ENCODE measurements around the gene NTSR2.

NTSR2 gene

DNA sequence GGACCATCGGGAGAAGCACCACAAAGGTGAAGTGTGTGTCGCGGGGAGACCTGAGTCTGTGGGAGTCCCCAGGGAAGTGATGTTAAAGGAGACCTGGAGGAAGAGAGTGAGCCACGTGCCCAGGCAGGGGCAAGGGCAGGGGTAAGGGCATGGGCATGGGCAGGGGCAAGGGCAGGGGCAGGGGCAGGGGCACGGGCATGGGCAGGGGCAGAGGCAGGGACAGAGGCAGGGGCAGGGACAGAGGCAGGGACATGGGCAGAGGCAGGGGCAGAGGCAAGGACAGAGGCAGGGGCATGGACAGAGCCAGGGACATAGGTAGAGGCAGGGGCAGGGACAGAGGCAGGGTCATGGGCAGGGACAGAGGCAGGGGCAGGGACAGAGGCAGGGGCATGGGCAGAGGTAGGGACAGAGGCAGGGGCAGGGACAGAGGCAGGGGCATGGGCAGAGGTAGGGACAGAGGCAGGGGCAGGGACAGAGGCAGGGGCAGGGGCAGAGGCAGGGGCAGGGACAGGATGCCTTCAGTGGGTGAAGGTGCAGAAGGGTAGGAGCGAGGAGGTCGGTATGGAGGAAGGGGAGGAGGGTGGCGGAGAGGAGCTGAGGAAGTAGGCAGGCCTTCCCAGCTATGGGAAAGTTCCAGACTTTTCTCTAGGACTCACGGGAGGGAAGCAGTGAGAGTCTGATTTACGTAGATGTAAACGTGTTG lies 33.3 kb downstream of the NTSR2 start:
- TF ChIP-seq, protein P1, sequence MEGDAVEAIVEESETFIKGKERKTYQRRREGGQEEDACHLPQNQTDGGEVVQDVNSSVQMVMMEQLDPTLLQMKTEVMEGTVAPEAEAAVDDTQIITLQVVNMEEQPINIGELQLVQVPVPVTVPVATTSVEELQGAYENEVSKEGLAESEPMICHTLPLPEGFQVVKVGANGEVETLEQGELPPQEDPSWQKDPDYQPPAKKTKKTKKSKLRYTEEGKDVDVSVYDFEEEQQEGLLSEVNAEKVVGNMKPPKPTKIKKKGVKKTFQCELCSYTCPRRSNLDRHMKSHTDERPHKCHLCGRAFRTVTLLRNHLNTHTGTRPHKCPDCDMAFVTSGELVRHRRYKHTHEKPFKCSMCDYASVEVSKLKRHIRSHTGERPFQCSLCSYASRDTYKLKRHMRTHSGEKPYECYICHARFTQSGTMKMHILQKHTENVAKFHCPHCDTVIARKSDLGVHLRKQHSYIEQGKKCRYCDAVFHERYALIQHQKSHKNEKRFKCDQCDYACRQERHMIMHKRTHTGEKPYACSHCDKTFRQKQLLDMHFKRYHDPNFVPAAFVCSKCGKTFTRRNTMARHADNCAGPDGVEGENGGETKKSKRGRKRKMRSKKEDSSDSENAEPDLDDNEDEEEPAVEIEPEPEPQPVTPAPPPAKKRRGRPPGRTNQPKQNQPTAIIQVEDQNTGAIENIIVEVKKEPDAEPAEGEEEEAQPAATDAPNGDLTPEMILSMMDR (IDR thresholded peaks at IDR 0.05): no peak
- Histone ChIP-seq H3K27ac (no peak overlapping the region), H3K4me3 (no peak overlapping the region)
- DNase-seq (ENCODE audit: low spot score): no peak

DNA sequence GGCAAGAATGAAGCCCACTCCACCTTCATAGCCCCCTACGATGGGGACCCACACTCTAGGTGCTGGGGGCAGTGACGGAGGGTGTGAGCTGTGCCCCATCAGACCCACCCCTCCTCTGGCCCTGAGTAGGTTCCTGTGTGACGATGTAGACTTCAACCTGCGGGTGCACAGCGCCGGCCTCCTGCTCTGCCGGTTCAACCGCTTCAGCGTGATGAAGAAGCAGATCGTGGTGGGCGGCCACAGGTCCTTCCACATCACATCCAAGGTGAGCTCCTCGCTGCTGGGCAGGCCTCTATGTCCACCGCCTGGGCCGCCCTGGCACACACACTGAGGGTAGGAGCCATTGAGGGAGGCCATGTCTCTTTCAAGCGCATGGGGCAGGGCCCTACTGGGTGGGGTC lies 34.9 kb downstream of the NTSR2 start:
- Histone ChIP-seq H3K4me3 (no peak overlapping the region), H3K27ac (no peak overlapping the region)
- no peak for DNase-seq (ENCODE audit: low spot score)
- TF ChIP-seq, protein P1 (IDR thresholded peaks at IDR 0.05): no peak

DNA sequence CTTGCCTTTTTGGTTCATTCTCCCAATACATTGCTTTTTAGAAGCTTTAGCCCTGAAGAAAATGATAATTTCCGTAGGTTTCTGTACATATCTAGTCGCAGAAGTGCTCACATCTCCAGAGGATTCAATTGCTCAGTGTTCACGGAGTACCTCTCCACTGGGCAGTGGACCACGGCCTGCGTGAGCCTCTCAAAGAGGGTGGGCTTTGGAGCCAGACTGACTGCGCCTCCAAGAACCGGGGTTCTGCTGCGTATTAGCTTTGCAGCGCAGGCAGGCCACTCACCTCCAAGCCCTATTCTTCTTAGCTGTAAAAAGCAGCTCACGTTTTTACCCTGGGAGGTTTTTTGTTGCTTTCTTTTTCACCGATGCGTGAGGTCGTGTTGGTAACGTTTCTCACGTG lies 35.4 kb downstream of the NTSR2 start:
- DNase-seq (ENCODE audit: low spot score): no peak
- Histone ChIP-seq H3K27ac (no peak overlapping the region), H3K4me3 (no peak overlapping the region)
- TF ChIP-seq, protein P1 (IDR thresholded peaks at IDR 0.05): no peak

GRCh38 chr2:11633923-11634478 lies 36.0 kb downstream of the NTSR2 start:
- no peak for DNase-seq (ENCODE audit: low spot score)
- TF ChIP-seq, protein P1 (IDR thresholded peaks at IDR 0.05): no peak
- no peak overlapping the region for H3K27ac ChIP-seq
- H3K4me3 ChIP-seq: no peak overlapping the region

- no peak overlapping the region for H3K4me3 ChIP-seq
- DNase-seq (ENCODE audit: low spot score): no peak
- TF ChIP-seq, protein P1 (IDR thresholded peaks at IDR 0.05): no peak
- no peak overlapping the region for H3K27ac ChIP-seq
Measured at GRCh38 chr2:11631462-11631861, 38.5 kb downstream of the NTSR2 start.

DNA sequence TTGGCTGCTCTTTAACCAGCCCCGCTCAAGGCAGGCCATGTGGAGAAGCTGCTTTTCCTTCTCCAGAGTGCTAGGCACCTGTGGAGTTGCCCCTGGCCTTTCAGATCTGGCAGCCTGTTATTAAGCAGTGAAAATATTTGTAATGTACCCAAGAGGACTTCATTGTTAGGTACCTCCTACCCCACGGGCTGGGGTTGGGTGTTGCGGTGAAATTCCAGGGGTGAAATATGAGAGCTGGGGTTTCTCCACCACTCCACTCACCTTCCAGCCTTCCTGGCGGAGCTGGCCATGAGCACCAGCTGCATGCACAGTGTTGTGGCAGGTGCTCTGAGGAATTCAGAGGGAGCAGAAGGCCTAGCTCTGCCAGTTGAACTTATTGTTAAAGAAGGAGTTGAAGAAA lies 39.1 kb downstream of the NTSR2 start:
- Histone ChIP-seq H3K27ac (no peak overlapping the region), H3K4me3 (no peak overlapping the region)
- TF ChIP-seq, protein P1 (IDR thresholded peaks at IDR 0.05): no peak
- DNase-seq (ENCODE audit: low spot score): no peak

GRCh38 chr2:11629851-11630250 lies 40.1 kb downstream of the NTSR2 start:
- Histone ChIP-seq H3K27ac (no peak overlapping the region), H3K4me3 (no peak overlapping the region)
- TF ChIP-seq, protein P1 (IDR thresholded peaks at IDR 0.05): no peak
- no peak for DNase-seq (ENCODE audit: low spot score)

All from coronary artery (tissue), 2 donors.